Calu3 (cell line): Measurements from ENCODE around the gene SORT1. TPM values are rescaled to one million over a fixed set of nuclear protein-coding genes. Genes with fewer than 3 reads are reported as not detected.

Experiments used
- BruUV-seq: library from RNA; stranded (reverse); fragments of 400-500 nt; replicated peaks from 2 replicates; lab custom pipeline; 2021; lab: Mats Ljungman, UMichigan
- CTCF ChIA-PET: fragments of 300-600 bp; sonication (Branson Sonifier 250); formaldehyde crosslinking; loops from one replicate; lab custom pipeline; 2022; ENCODE audit warnings: antibody characterized with exemption; lab: Charles Lee
- DNase-seq: peaks from one replicate; pipeline ENCODE4 v3.0.0; 2022
- H3K27ac Mint-ChIP-seq: one replicate; pipeline ENCODE4 v1.8.0; 2022; ENCODE audit warnings: mixed read lengths; ENCODE audit not compliant: unreplicated experiment
- H3K27me3 Mint-ChIP-seq: one replicate; pipeline ENCODE4 v1.8.0; 2022; ENCODE audit warnings: mixed read lengths; ENCODE audit not compliant: unreplicated experiment
- H3K36me3 Mint-ChIP-seq: one replicate; pipeline ENCODE4 v1.8.0; 2022; ENCODE audit warnings: mild to moderate bottlenecking, moderate library complexity, mixed read lengths; ENCODE audit not compliant: insufficient read depth, unreplicated experiment
- H3K4me1 Mint-ChIP-seq: one replicate; pipeline ENCODE4 v1.8.0; 2022; ENCODE audit warnings: mild to moderate bottlenecking, low read depth, mixed read lengths; ENCODE audit not compliant: unreplicated experiment
- H3K4me3 Mint-ChIP-seq: one replicate; pipeline ENCODE4 v1.8.0; 2022; ENCODE audit warnings: mild to moderate bottlenecking, low read depth, moderate library complexity, mixed read lengths; ENCODE audit not compliant: unreplicated experiment
- H3K9me3 Mint-ChIP-seq: one replicate; pipeline ENCODE4 v1.8.0; 2022; ENCODE audit warnings: low read depth, mixed read lengths; ENCODE audit not compliant: unreplicated experiment
- intact Hi-C: fragments of 100-400 bp; cut with micrococcal nuclease; formaldehyde crosslinking; loops from one replicate; pipeline ENCODE4 v1.10.0; 2022; ENCODE audit not compliant: unreplicated experiment
- total RNA-seq: library from RNA; stranded (reverse); gene quantifications from 2 replicates; pipeline ENCODE4 v1.2.3, GENCODE V29; 2022
- TF ChIP-seq, protein P1 (sequence below): fragments of 200-600 bp; IDR thresholded peaks from one replicate; pipeline ENCODE4 v1.8.0; 2022; ENCODE audit warnings: antibody characterized with exemption; ENCODE audit not compliant: unreplicated experiment

SORT1 gene
- total RNA-seq, 1 experiment from 2014 or later: 68.2 TPM

DNA sequence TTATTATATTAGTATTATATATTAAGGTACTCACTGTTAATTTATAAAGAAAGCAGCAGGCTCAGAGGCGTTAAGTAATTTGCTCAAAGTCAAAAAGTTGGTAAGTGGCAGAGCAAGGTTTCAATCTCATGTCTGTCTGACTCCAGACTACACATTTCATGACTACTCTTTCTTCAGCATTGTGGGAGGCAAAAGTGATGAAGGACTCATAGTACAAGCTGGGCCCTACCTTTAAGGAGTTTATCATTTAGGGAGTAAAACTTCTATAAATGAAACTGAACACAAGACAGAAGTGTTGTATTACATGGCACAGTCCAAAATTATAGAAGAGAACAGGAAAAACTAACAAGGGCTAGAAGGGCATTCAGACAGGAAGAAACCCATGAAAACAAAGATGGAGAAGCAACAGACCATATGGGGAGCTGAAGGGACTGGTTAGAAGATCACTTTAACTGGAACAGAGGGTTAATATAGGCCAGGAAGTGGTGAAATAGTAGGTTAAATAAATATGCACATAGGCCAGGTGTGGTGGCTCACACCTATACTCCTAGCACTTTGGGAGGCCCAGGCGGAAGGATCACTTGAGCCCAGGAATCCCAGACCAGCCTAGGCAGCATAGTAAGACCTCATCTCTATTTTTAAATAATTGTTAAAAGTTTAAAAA is 11.5 kb downstream of the SORT1 start:
- H3K4me1 Mint-ChIP-seq: peaks cover 27% of the 10 kb centered on the region
- no peaks in the 10 kb centered on the region for H3K9me3 Mint-ChIP-seq
- CTCF ChIA-PET: no interaction called here
- TF ChIP-seq, protein P1, sequence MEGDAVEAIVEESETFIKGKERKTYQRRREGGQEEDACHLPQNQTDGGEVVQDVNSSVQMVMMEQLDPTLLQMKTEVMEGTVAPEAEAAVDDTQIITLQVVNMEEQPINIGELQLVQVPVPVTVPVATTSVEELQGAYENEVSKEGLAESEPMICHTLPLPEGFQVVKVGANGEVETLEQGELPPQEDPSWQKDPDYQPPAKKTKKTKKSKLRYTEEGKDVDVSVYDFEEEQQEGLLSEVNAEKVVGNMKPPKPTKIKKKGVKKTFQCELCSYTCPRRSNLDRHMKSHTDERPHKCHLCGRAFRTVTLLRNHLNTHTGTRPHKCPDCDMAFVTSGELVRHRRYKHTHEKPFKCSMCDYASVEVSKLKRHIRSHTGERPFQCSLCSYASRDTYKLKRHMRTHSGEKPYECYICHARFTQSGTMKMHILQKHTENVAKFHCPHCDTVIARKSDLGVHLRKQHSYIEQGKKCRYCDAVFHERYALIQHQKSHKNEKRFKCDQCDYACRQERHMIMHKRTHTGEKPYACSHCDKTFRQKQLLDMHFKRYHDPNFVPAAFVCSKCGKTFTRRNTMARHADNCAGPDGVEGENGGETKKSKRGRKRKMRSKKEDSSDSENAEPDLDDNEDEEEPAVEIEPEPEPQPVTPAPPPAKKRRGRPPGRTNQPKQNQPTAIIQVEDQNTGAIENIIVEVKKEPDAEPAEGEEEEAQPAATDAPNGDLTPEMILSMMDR: no peak
- BruUV-seq: no TSS peak
- intact Hi-C loops: no loop called here
- no peaks in the 10 kb centered on the region for H3K36me3 Mint-ChIP-seq
- H3K4me3 Mint-ChIP-seq: no peak overlapping the region
- H3K27ac Mint-ChIP-seq: no peak overlapping the region
- H3K27me3 Mint-ChIP-seq: no peaks in the 10 kb centered on the region
- DNase-seq: no peak

- Mint-ChIP-seq H3K27ac (no peak overlapping the region), H3K4me1 (peaks cover 26% of the 10 kb centered on the region), H3K36me3 (no peaks in the 10 kb centered on the region), H3K9me3 (no peaks in the 10 kb centered on the region), H3K27me3 (no peaks in the 10 kb centered on the region), H3K4me3 (no peak overlapping the region)
- CTCF ChIA-PET: no interaction called here
- intact Hi-C loops: no loop called here
- no peak for DNase-seq
- TF ChIP-seq, protein P1: no peak
- no TSS peak for BruUV-seq
Measured at GRCh38 chr1:109385417-109385816, 12.3 kb downstream of the SORT1 start.

- DNase-seq: no peak
- Mint-ChIP-seq H3K4me3 (no peak overlapping the region), H3K36me3 (no peaks in the 10 kb centered on the region), H3K4me1 (peaks cover 17% of the 10 kb centered on the region), H3K27me3 (no peaks in the 10 kb centered on the region), H3K27ac (no peak overlapping the region), H3K9me3 (no peaks in the 10 kb centered on the region)
- intact Hi-C loops: no loop called here
- TF ChIP-seq, protein P1: no peak
- BruUV-seq: no TSS peak
- CTCF ChIA-PET: no interaction called here
Measured at GRCh38 chr1:109383854-109384253, 13.9 kb downstream of the SORT1 start.

DNA sequence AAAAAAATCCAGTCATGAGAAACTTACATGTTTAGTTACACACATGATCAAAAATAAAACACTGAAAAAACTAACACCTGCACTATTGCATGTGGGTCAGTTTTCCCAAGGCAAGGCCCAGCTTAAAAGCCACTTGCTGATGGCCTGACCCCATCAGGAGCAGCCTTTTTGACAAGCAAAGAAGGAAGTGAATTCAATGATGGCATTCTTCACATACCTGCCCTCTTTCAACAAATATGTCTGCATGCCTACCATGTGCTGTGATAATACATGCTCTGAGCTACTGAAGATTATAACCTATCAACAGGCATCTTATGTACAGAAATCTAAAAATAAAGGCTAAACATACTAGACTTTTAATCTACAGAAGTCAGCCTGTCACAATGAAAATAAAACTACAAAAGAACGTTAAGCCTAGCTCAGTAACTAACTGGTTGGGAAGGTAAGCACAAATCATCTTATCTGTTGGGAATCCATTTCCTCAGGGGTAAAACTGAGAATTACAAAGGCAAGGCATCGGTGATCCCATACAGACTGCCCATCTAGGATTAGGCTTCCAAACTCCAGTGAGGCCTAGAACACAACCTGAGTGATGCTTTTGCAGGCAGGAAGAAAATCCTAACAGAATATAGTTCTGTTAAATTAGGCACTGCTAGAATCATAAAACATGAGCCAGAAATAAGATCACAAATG is 14.5 kb downstream of the SORT1 start:
- no peak overlapping the region for H3K4me3 Mint-ChIP-seq
- DNase-seq: no peak
- H3K27me3 Mint-ChIP-seq: no peaks in the 10 kb centered on the region
- peaks cover 17% of the 10 kb centered on the region for H3K4me1 Mint-ChIP-seq
- no peaks in the 10 kb centered on the region for H3K36me3 Mint-ChIP-seq
- TF ChIP-seq, protein P1: no peak
- CTCF ChIA-PET: interaction anchor here (0.7 kb wide), 1 partner anchor 756 kb away, joined by 3 read pairs; no protein-coding TSS in a partner anchor
- H3K27ac Mint-ChIP-seq: no peak overlapping the region
- no peaks in the 10 kb centered on the region for H3K9me3 Mint-ChIP-seq
- BruUV-seq: no TSS peak
- intact Hi-C loops: no loop called here
